Colonic mucosa (tissue), 4 donors: Measurements from ENCODE around the gene ITGAX. TPM values are rescaled to one million over a fixed set of nuclear protein-coding genes. Genes with fewer than 3 reads are reported as not detected.
"Not testable (repeated sequence)": the region's sequence is repeated elsewhere in the genome, so short reads cannot be mapped to it uniquely, and the experiment has no call there.

Source experiments
- DNase-seq: peaks from one replicate; pipeline ENCODE4 v3.0.0-alpha.2; 2020
- H3K27ac ChIP-seq: fragments of 200-600 bp; one replicate; pipeline ENCODE4 v1.8.0; 2021
- H3K27me3 ChIP-seq: fragments of 200-600 bp; one replicate; pipeline ENCODE4 v1.8.0; 2021
- H3K36me3 ChIP-seq: fragments of 200-600 bp; one replicate; pipeline ENCODE4 v1.8.0; 2021
- H3K4me1 ChIP-seq: fragments of 200-600 bp; one replicate; pipeline ENCODE4 v1.8.0; 2021; ENCODE audit warnings: mild to moderate bottlenecking
- H3K4me3 ChIP-seq: fragments of 200-600 bp; one replicate; pipeline ENCODE4 v1.8.0; 2021
- H3K9ac ChIP-seq, 2 donors: one replicate each; pipeline ENCODE4 v1.7.0; 2013; ENCODE audit warnings: control low read depth in 2 of 2, low read depth in 2 of 2, low read length in 2 of 2
- H3K9me3 ChIP-seq: fragments of 200-600 bp; one replicate; pipeline ENCODE4 v1.8.0; 2021
- intact Hi-C: fragments of 100-400 bp; cut with DNase I; formaldehyde crosslinking; loops from one replicate; pipeline ENCODE4 v1.14.1; 2022
- total RNA-seq, 2 donors: library from RNA; stranded (reverse); fragmentation: NEBNext Ultra II Directional in 1 of 2; extraction: Animal tissue kit (Norgen Biotek cat#: 25700) in 1 of 2; gene quantifications; one replicate each; pipeline ENCODE4 v1.2.1, GENCODE V29; 2021
- TF ChIP-seq, protein P1 (sequence below): fragments of 200-600 bp; IDR thresholded peaks from one replicate; pipeline ENCODE4 v1.8.0; 2022; ENCODE audit warnings: antibody characterized with exemption, mild to moderate bottlenecking
- donor health status: healthy.
- donor health status: DM: no; HTN: no; CAD: no.
- donor health status: DM: no; HTN: no; CAD: no.

ITGAX gene
- total RNA-seq, 2 donors from 2014 or later: 1.4 to 5.9 TPM

DNA sequence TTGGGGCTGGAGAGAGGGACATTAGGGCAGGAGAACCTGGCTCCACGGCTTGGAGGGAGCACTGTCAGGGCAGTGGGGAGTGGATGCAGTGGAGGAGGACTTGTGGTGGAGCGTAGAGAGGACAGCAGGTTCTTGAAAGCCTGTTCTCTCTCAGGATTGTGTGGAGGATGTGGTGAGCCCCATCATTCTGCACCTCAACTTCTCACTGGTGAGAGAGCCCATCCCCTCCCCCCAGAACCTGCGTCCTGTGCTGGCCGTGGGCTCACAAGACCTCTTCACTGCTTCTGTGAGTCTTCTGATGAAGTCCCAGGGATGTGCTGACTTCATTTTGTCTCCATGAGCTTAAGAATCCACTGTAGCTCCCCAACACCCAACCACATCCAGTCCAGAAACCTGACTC is 59.7 kb downstream of the ITGAX start:
- no peak overlapping the region for H3K4me3 ChIP-seq
- no peak for DNase-seq
- TF ChIP-seq, protein P1, sequence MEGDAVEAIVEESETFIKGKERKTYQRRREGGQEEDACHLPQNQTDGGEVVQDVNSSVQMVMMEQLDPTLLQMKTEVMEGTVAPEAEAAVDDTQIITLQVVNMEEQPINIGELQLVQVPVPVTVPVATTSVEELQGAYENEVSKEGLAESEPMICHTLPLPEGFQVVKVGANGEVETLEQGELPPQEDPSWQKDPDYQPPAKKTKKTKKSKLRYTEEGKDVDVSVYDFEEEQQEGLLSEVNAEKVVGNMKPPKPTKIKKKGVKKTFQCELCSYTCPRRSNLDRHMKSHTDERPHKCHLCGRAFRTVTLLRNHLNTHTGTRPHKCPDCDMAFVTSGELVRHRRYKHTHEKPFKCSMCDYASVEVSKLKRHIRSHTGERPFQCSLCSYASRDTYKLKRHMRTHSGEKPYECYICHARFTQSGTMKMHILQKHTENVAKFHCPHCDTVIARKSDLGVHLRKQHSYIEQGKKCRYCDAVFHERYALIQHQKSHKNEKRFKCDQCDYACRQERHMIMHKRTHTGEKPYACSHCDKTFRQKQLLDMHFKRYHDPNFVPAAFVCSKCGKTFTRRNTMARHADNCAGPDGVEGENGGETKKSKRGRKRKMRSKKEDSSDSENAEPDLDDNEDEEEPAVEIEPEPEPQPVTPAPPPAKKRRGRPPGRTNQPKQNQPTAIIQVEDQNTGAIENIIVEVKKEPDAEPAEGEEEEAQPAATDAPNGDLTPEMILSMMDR: no peak
- no peaks in the 10 kb centered on the region for H3K36me3 ChIP-seq
- H3K9me3 ChIP-seq: no peaks in the 10 kb centered on the region
- no peak overlapping the region for H3K9ac ChIP-seq
- H3K27me3 ChIP-seq: no peaks in the 10 kb centered on the region
- no peak overlapping the region for H3K27ac ChIP-seq
- intact Hi-C loops: no loop called here
- no peaks in the 10 kb centered on the region for H3K4me1 ChIP-seq

DNA sequence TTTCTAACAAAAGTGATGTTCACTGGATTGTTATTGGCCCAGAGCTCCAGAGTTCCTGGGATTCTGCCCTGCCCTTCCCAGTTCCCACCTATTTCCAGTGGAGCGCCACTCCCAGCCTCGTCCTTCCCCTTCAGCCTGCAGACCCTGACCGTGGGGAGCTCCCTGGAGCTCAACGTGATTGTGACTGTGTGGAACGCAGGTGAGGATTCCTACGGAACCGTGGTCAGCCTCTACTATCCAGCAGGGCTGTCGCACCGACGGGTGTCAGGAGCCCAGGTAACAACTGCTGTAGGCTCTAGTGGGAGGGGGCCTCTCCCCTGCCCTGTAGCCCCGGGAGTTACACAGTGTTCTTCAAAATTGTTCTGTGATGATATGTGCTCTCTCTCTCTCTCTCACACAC is 61.4 kb downstream of the ITGAX start:
- Histone ChIP-seq H3K36me3 (no peaks in the 10 kb centered on the region), H3K9me3 (no peaks in the 10 kb centered on the region), H3K4me3 (no peak overlapping the region), H3K9ac (no peak overlapping the region), H3K27me3 (no peaks in the 10 kb centered on the region), H3K27ac (no peak overlapping the region), H3K4me1 (no peaks in the 10 kb centered on the region)
- no peak for DNase-seq
- intact Hi-C loops: no loop called here
- TF ChIP-seq, protein P1: no peak

DNA sequence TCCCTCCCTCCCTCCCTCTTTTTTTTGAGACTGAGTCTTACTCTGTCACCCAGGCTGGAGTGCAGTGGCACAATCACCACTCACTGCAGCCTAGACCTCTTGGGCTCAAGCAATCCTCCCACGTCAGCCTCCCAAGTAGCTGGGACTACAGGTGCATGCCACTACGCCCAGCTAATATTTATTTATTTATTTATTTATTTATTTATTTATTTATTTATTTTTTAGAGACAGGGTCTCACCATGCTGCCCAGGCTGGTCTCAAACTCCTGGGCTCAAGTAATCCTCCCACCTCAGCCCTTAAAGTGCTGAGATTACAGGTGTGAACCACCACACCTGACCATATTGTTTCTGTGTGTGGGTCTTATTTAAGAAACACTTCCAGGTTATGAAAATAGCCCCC is 62.1 kb downstream of the ITGAX start:
- H3K27me3 ChIP-seq, H3K4me3 ChIP-seq, H3K4me1 ChIP-seq, DNase-seq, H3K27ac ChIP-seq, intact Hi-C loops, H3K36me3 ChIP-seq, H3K9me3 ChIP-seq, H3K9ac ChIP-seq: not testable (repeated sequence)

DNA sequence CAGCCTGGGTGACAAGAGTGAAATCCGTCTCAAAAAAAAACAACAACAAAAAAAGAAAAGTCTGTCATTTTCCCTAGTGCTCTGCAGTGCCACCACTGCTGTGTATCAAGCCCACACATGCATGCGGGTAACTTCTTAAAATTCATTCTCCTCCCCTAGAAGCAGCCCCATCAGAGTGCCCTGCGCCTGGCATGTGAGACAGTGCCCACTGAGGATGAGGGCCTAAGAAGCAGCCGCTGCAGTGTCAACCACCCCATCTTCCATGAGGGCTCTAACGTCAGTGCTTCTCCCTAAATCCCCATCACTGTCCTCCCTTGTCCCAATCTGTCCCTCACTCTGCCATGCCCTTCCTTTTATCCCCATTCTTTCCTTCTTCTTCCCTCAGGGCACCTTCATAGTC is 62.9 kb downstream of the ITGAX start:
- DNase-seq: no peak
- H3K4me3 ChIP-seq: no peak overlapping the region
- H3K27me3 ChIP-seq: no peaks in the 10 kb centered on the region
- H3K4me1 ChIP-seq: no peaks in the 10 kb centered on the region
- TF ChIP-seq, protein P1: no peak
- no peak overlapping the region for H3K27ac ChIP-seq
- intact Hi-C loops: no loop called here
- no peaks in the 10 kb centered on the region for H3K36me3 ChIP-seq
- no peak overlapping the region for H3K9ac ChIP-seq
- no peaks in the 10 kb centered on the region for H3K9me3 ChIP-seq

DNA sequence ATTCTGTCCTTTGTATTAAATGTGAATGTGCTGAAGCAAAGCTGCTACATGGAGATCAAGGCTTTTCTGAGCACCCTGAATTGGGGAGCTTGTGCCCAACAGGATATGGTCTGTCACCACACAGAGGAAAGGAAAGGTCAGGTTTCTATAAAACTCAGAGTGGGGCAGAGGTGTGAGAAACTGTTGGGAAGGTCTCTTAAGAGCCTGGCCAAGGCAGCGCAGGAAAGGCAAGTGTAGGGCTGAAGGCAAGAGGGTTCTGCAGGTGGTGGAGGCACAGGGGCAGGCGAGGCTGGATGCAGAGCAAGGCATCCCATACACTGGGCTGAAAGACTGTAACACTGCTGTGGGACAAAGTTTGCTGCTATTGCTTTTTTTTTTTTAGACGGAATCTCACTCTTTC is 65.1 kb downstream of the ITGAX start:
- H3K36me3 ChIP-seq: no peaks in the 10 kb centered on the region
- H3K27me3 ChIP-seq: no peaks in the 10 kb centered on the region
- no peak for DNase-seq
- intact Hi-C loops: no loop called here
- H3K9me3 ChIP-seq: no peaks in the 10 kb centered on the region
- H3K4me1 ChIP-seq: no peaks in the 10 kb centered on the region
- H3K9ac ChIP-seq: no peak overlapping the region
- TF ChIP-seq, protein P1: no peak
- no peak overlapping the region for H3K4me3 ChIP-seq
- no peak overlapping the region for H3K27ac ChIP-seq

DNA sequence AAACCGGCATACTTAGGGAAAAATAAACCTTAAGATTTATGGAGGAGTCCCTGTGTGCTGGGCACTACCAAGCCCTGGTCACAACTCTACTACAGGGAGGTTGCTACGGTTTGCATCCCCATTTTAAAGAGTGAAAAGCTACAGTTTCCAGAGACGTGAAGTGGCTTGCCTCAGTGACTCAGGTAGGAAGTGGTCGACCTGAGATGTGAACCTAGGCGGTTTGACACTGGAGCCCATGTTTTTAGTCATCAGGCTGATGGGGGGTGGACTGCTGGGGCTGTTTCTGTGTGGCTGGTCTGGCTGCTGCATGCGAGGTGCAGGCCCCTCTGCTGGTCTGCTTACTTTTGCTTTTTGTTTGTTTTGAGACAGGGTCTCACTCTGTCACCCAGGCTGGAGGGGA is 66.6 kb downstream of the ITGAX start:
- intact Hi-C loops: no loop called here
- DNase-seq: no peak
- Histone ChIP-seq H3K4me3 (no peak overlapping the region), H3K9me3 (no peaks in the 10 kb centered on the region), H3K27ac (no peak overlapping the region), H3K27me3 (no peaks in the 10 kb centered on the region), H3K36me3 (no peaks in the 10 kb centered on the region), H3K9ac (no peak overlapping the region), H3K4me1 (no peaks in the 10 kb centered on the region)
- TF ChIP-seq, protein P1: no peak
